ENCODE results near the gene XPNPEP1. TPM values are rescaled to one million over a fixed set of nuclear protein-coding genes. Genes with fewer than 3 reads are reported as not detected.

Gene XPNPEP1
- polyA plus RNA-seq, 1 donor (not counting 4 experiments of a cell fraction or from before 2014, with no cell fraction given), result 96.2 TPM

GRCh38 chr10:109866995-109867635 lies 56.2 kb downstream of the XPNPEP1 start:
- H3K4me3 ChIP-seq (ENCODE audit: control insufficient read depth in 2 of 3, extremely low read depth in 1 of 3, insufficient read depth in 2 of 3, low read depth in 1 of 3, low read length in 3 of 3), result no peak overlapping the region
- dilution Hi-C loops (cut with MboI; ENCODE audit: extremely low pct_ligation_motif_present, low sequenced_read_pairs), result no loop called here
- no peak overlapping the region for H3K9ac ChIP-seq (ENCODE audit: control insufficient read depth, extremely low read depth, insufficient read depth, low read length)
- no peaks in the 10 kb centered on the region for H3K79me2 ChIP-seq (ENCODE audit: control insufficient read depth, insufficient read depth, low read length)
- DNase-seq (ENCODE audit: low read depth, low spot score), result no peak
- H3K4me1 ChIP-seq (ENCODE audit: control insufficient read depth, extremely low read depth, insufficient read depth, low read length), result no peaks in the 10 kb centered on the region
- no peak overlapping the region for H2AFZ ChIP-seq (ENCODE audit: control insufficient read depth, low read length)
- H3K4me2 ChIP-seq (ENCODE audit: control insufficient read depth, extremely low read depth, insufficient read depth, low read depth, low read length), result no peak overlapping the region
- no peaks in the 10 kb centered on the region for H4K20me1 ChIP-seq (ENCODE audit: control insufficient read depth, extremely low read depth, insufficient read depth, low read length)
- no peaks in the 10 kb centered on the region for H3K9me1 ChIP-seq (ENCODE audit: control insufficient read depth, extremely low read depth, insufficient read depth, low read length)
- no peaks in the 10 kb centered on the region for H3K27me3 ChIP-seq (ENCODE audit: control insufficient read depth, extremely low read depth, insufficient read depth, low read length)
- FAIRE-seq, result no peak
- no peaks in the 10 kb centered on the region for H3K9me3 ChIP-seq (ENCODE audit: control insufficient read depth, low read depth, low read length)
- H3K36me3 ChIP-seq (ENCODE audit: control insufficient read depth in 2 of 2, extremely low read depth in 1 of 2, insufficient read depth in 2 of 2, low read length in 2 of 2), result peaks cover 31 to 37% of the 10 kb centered on the region in 2 experiments
- no peak overlapping the region for H3K27ac ChIP-seq (ENCODE audit: control insufficient read depth, insufficient read depth, low read length)
- TF ChIP-seq EZH2 (IDR thresholded peaks at IDR 0.05; ENCODE audit: low read length), result no peak
- TF ChIP-seq CTCF (optimal IDR thresholded peaks at IDR 0.05 in 1 of 3, IDR thresholded peaks at IDR 0.05 in 1 of 3, conservative IDR thresholded peaks at IDR 0.05 in 1 of 3; ENCODE audit: extremely low read depth in 1 of 3, insufficient read depth in 2 of 3, low read length in 3 of 3), result no peak

GRCh38 chr10:109866168-109866994 lies 56.9 kb downstream of the XPNPEP1 start:
- no peak for DNase-seq (ENCODE audit: low read depth, low spot score)
- H3K9me3 ChIP-seq (ENCODE audit: control insufficient read depth, low read depth, low read length), result no peaks in the 10 kb centered on the region
- no peak overlapping the region for H3K4me2 ChIP-seq (ENCODE audit: control insufficient read depth, extremely low read depth, insufficient read depth, low read depth, low read length)
- no peaks in the 10 kb centered on the region for H3K27me3 ChIP-seq (ENCODE audit: control insufficient read depth, extremely low read depth, insufficient read depth, low read length)
- H4K20me1 ChIP-seq (ENCODE audit: control insufficient read depth, extremely low read depth, insufficient read depth, low read length), result no peaks in the 10 kb centered on the region
- no peaks in the 10 kb centered on the region for H3K4me1 ChIP-seq (ENCODE audit: control insufficient read depth, extremely low read depth, insufficient read depth, low read length)
- TF ChIP-seq CTCF (optimal IDR thresholded peaks at IDR 0.05 in 1 of 3, IDR thresholded peaks at IDR 0.05 in 1 of 3, conservative IDR thresholded peaks at IDR 0.05 in 1 of 3; ENCODE audit: extremely low read depth in 1 of 3, insufficient read depth in 2 of 3, low read length in 3 of 3) (peak; percentile 15 to 35 (median 28)), EZH2 (IDR thresholded peaks at IDR 0.05; ENCODE audit: low read length) (no peak)
- no peak for FAIRE-seq
- H3K36me3 ChIP-seq (ENCODE audit: control insufficient read depth in 2 of 2, extremely low read depth in 1 of 2, insufficient read depth in 2 of 2, low read length in 2 of 2), result peaks cover 31 to 33% of the 10 kb centered on the region in 2 experiments
- no peak overlapping the region for H3K9ac ChIP-seq (ENCODE audit: control insufficient read depth, extremely low read depth, insufficient read depth, low read length)
- H3K27ac ChIP-seq (ENCODE audit: control insufficient read depth, insufficient read depth, low read length), result no peak overlapping the region
- no peak overlapping the region for H3K4me3 ChIP-seq (ENCODE audit: control insufficient read depth in 2 of 3, extremely low read depth in 1 of 3, insufficient read depth in 2 of 3, low read depth in 1 of 3, low read length in 3 of 3)
- H3K79me2 ChIP-seq (ENCODE audit: control insufficient read depth, insufficient read depth, low read length), result no peaks in the 10 kb centered on the region
- no peak overlapping the region for H2AFZ ChIP-seq (ENCODE audit: control insufficient read depth, low read length)
- dilution Hi-C loops (cut with MboI; ENCODE audit: extremely low pct_ligation_motif_present, low sequenced_read_pairs), result no loop called here
- no peaks in the 10 kb centered on the region for H3K9me1 ChIP-seq (ENCODE audit: control insufficient read depth, extremely low read depth, insufficient read depth, low read length)
